Activated CD4-positive, alpha-beta T cell treated with anti-CD3 and anti-CD28 coated beads for 48 hours (primary cell): Measurements from ENCODE around the gene TTLL5.
"Not testable (repeated sequence)": the region's sequence is repeated elsewhere in the genome, so short reads cannot be mapped to it uniquely, and the experiment has no call there.

Experiments
- DNase-seq: peaks from one replicate; pipeline ENCODE4 v3.0.0-alpha.2; 2020

The TTLL5 gene

GRCh38 chr14:75837151-75837787 is 176.2 kb downstream of the TTLL5 start:
- no peak for DNase-seq

- no peak for DNase-seq
Measured at GRCh38 chr14:75840911-75841310, 179.9 kb downstream of the TTLL5 start.

GRCh38 chr14:75842551-75842950 is 181.5 kb downstream of the TTLL5 start:
- DNase-seq = no peak

- no peak for DNase-seq
Measured at GRCh38 chr14:75844486-75844885, 183.4 kb downstream of the TTLL5 start.

- no peak for DNase-seq
Measured at GRCh38 chr14:75845136-75845804, 184.2 kb downstream of the TTLL5 start.

GRCh38 chr14:75846694-75847093 is 185.6 kb downstream of the TTLL5 start:
- not testable (repeated sequence) for DNase-seq

- DNase-seq = no peak
Measured at GRCh38 chr14:75847584-75847983, 186.5 kb downstream of the TTLL5 start.

GRCh38 chr14:75848167-75848913 is 187.3 kb downstream of the TTLL5 start:
- DNase-seq = no peak

- DNase-seq = no peak
Measured at GRCh38 chr14:75849300-75849895, 188.4 kb downstream of the TTLL5 start.

GRCh38 chr14:75851574-75851866 is 190.5 kb downstream of the TTLL5 start:
- DNase-seq = no peak

GRCh38 chr14:75854111-75854799 is 193.2 kb downstream of the TTLL5 start:
- DNase-seq = no peak

- no peak for DNase-seq
Measured at GRCh38 chr14:75857199-75857598, 196.2 kb downstream of the TTLL5 start.

- no peak for DNase-seq
Measured at GRCh38 chr14:75858362-75858761, 197.3 kb downstream of the TTLL5 start.

GRCh38 chr14:75859746-75860145 is 198.7 kb downstream of the TTLL5 start:
- no peak for DNase-seq

- no peak for DNase-seq
Measured at GRCh38 chr14:75860561-75861160, 199.6 kb downstream of the TTLL5 start.

- no peak for DNase-seq
Measured at GRCh38 chr14:75861161-75861621, 200.1 kb downstream of the TTLL5 start.

- no peak for DNase-seq
Measured at GRCh38 chr14:75863221-75863620, 202.2 kb downstream of the TTLL5 start.

- DNase-seq = no peak
Measured at GRCh38 chr14:75864352-75864751, 203.3 kb downstream of the TTLL5 start.

GRCh38 chr14:75865531-75865930 is 204.5 kb downstream of the TTLL5 start:
- no peak for DNase-seq

- no peak for DNase-seq
Measured at GRCh38 chr14:75866970-75867369, 205.9 kb downstream of the TTLL5 start.

- DNase-seq = no peak
Measured at GRCh38 chr14:75871181-75871880, 210.3 kb downstream of the TTLL5 start.

GRCh38 chr14:75875958-75876357 is 214.9 kb downstream of the TTLL5 start:
- DNase-seq = no peak
